ENCODE results near the gene SS18L1. TPM values are rescaled to one million over a fixed set of nuclear protein-coding genes. Genes with fewer than 3 reads are reported as not detected.
A peak's percentile ranks its signal among the peaks of the same experiment; 100 is the strongest.

Gene SS18L1
- total RNA-seq, 2 experiments from 2014 or later = 15.9 to 17.9 TPM

DNA sequence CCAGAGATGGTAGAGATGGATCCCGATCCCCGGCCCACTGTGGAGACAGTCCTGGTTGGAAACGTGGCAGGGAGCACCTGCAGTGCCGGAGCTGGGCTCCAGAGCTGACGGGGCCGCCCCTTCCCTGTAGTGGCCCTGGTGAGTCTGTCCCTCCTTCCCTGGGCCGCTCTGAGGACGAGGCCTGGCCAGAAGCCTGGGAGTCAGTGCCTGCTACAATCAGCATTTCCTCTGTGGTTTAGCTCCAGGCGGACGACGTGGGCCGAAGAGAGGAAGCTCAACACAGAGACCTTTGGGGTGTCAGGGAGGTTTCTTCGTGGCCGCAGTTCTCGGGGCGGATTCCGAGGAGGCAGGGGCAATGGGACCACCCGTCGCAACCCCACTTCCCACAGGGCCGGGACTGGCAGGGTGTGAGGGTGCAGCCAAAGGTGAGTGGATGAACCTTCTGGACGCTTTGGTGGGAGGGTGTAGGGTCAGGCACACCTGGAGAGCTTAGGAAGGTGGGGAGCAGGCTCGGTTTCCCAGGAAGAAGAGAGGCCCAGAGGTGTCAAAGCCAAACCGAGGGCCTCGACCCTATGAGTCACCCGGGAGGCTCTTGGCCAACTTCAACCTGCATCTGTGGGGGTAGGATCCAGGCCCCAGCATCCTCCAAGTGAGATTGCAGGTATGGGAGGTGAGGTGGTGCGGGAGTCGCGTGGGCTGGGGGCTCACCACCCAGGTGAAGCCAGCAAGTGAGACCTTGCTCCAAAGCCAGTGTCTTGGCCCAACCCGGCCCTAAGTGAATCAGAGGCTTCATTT lies 10.3 kb upstream of the SS18L1 start:
- DNase-seq (no peak), ATAC-seq (no peak)
- Mint-ChIP-seq H3K27ac (peak overlapping the region; percentile 39), H3K4me1 (ENCODE audit: low read depth) (peaks cover 33% of the 10 kb centered on the region), H3K36me3 (ENCODE audit: low read depth) (peaks cover 84% of the 10 kb centered on the region), H3K4me3 (no peak overlapping the region), H3K27me3 (ENCODE audit: low read depth) (no peaks in the 10 kb centered on the region), H3K9me3 (ENCODE audit: insufficient read depth) (no peaks in the 10 kb centered on the region)
- CTCF ChIA-PET = interaction anchor here (1.0 to 1.4 kb wide), 2 partner anchors 12 to 122 kb away, joined by 6 read pairs; partner anchors contain the start of gene LSM14B
- POLR2A ChIA-PET = interaction anchor here (0.6 to 1.4 kb wide), 3 partner anchors 8 to 34 kb away, joined by 3 to 5 read pairs (median 4); partner anchors contain the start of genes PSMA7 and SS18L1

- no peak overlapping the region for H3K4me3 Mint-ChIP-seq
- peaks cover 82% of the 10 kb centered on the region for H3K36me3 Mint-ChIP-seq (ENCODE audit: low read depth)
These were observed 9.7 kb upstream of the SS18L1 start for GRCh38 chr20:62133864-62134263.

DNA sequence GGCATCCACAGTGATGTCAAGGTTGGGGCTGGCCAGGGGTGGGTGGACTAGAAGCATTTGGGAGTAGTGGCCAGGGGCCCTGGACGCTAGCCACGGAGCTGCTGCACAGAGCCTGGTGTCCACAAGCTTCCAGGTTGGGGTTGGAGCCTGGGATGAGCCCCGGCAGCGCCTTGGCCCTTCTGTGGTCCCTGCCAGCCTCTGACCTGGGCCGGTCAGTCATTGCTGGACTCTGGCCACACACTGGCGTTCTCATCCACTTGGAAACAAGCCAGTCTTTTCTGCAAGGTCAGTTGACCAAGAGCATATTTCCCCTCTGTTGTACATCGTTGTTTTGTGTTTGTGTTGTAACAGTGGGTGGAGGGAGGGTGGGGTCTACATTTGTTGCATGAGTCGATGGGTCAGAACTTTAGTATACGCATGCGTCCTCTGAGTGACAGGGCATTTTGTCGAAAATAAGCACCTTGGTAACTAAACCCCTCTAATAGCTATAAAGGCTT lies 8.8 kb upstream of the SS18L1 start:
- POLR2A ChIA-PET = interaction anchor here (1.4 kb wide), 1 partner anchor 8 kb away, joined by 3 read pairs; the partner anchor contains the start of genes PSMA7 and SS18L1

More at GRCh38 chr20:62133864-62134263, 9.7 kb upstream of the SS18L1 start:
- DNase-seq (no peak), ATAC-seq (peak; percentile 22)
- no peaks in the 10 kb centered on the region for H3K9me3 Mint-ChIP-seq (ENCODE audit: insufficient read depth)
- peaks cover 34% of the 10 kb centered on the region for H3K4me1 Mint-ChIP-seq (ENCODE audit: low read depth)
- ChIA-PET POLR2A (interaction anchor here (0.6 to 1.4 kb wide), 3 partner anchors 9 to 99 kb away, joined by 3 to 4 read pairs (median 3); partner anchors contain the start of genes PSMA7 and SS18L1), CTCF (interaction anchor here (1.0 to 1.4 kb wide), 2 partner anchors 12 to 122 kb away, joined by 6 read pairs; partner anchors contain the start of gene LSM14B)
- H3K27ac Mint-ChIP-seq = peak overlapping the region; percentile 65
- H3K27me3 Mint-ChIP-seq (ENCODE audit: low read depth) = no peaks in the 10 kb centered on the region

GRCh38 chr20:62135573-62136266 lies 7.8 kb upstream of the SS18L1 start:
- peaks cover 38% of the 10 kb centered on the region for H3K4me1 Mint-ChIP-seq (ENCODE audit: low read depth)
- POLR2A ChIA-PET = interaction anchor here (1.0 kb wide), 1 partner anchor 8 kb away, joined by 3 read pairs; no protein-coding TSS in a partner anchor
- peaks cover 86% of the 10 kb centered on the region for H3K36me3 Mint-ChIP-seq (ENCODE audit: low read depth)
- H3K4me3 Mint-ChIP-seq = no peak overlapping the region
- CTCF ChIA-PET = interaction anchor here (0.7 to 2.4 kb wide), 7 partner anchors 9 to 125 kb away, joined by 3 to 18 read pairs (median 5); no protein-coding TSS in a partner anchor
- ATAC-seq (no peak), DNase-seq (no peak)
- H3K27ac Mint-ChIP-seq = no peak overlapping the region
- H3K9me3 Mint-ChIP-seq (ENCODE audit: insufficient read depth) = no peaks in the 10 kb centered on the region
- H3K27me3 Mint-ChIP-seq (ENCODE audit: low read depth) = no peaks in the 10 kb centered on the region

More for the DNA sequence above, 8.8 kb upstream of the SS18L1 start:
- no peaks in the 10 kb centered on the region for H3K9me3 Mint-ChIP-seq (ENCODE audit: insufficient read depth)
- H3K27ac Mint-ChIP-seq = no peak overlapping the region
- peaks cover 31% of the 10 kb centered on the region for H3K4me1 Mint-ChIP-seq (ENCODE audit: low read depth)
- DNase-seq (no peak), ATAC-seq (no peak)
- peaks cover 85% of the 10 kb centered on the region for H3K36me3 Mint-ChIP-seq (ENCODE audit: low read depth)
- no peak overlapping the region for H3K4me3 Mint-ChIP-seq
- H3K27me3 Mint-ChIP-seq (ENCODE audit: low read depth) = no peaks in the 10 kb centered on the region
- CTCF ChIA-PET = interaction anchor here (2.1 to 2.4 kb wide), 2 partner anchors 8 to 124 kb away, joined by 8 to 18 read pairs; no protein-coding TSS in a partner anchor

GRCh38 chr20:62136283-62137091 lies 7.1 kb upstream of the SS18L1 start:
- Mint-ChIP-seq H3K4me3 (no peak overlapping the region), H3K9me3 (ENCODE audit: insufficient read depth) (no peaks in the 10 kb centered on the region), H3K27ac (peak overlapping the region; percentile 57), H3K27me3 (ENCODE audit: low read depth) (no peaks in the 10 kb centered on the region), H3K4me1 (ENCODE audit: low read depth) (peaks cover 43% of the 10 kb centered on the region), H3K36me3 (ENCODE audit: low read depth) (peaks cover 83% of the 10 kb centered on the region)
- DNase-seq (peak; percentile 79), ATAC-seq (peak; percentile 66)
- CTCF ChIA-PET = interaction anchor here (0.7 to 2.4 kb wide), 7 partner anchors 9 to 126 kb away, joined by 3 to 18 read pairs (median 5); no protein-coding TSS in a partner anchor
- POLR2A ChIA-PET = interaction anchor here (1.0 kb wide), 1 partner anchor 9 kb away, joined by 3 read pairs; no protein-coding TSS in a partner anchor

DNA sequence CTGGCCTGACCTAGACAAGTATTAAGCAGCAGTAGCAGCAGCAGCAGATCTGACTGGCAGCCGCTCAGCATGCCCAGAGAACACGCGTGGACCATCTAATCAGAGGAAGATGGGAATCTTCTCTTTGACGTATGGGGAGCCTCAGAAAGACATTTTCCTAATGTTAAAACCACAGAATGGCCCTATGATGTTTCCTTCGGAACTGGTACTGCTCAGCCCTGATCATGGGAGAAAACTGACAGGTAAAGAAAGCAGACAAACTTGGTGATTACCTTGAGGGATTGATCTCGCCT lies 6.5 kb upstream of the SS18L1 start:
- H3K4me1 Mint-ChIP-seq (ENCODE audit: low read depth) = peaks cover 47% of the 10 kb centered on the region
- DNase-seq = no peak
- CTCF ChIA-PET = interaction anchor here (1.3 to 2.4 kb wide), 4 partner anchors 11 to 126 kb away, joined by 5 to 18 read pairs (median 7); no protein-coding TSS in a partner anchor
- peaks cover 85% of the 10 kb centered on the region for H3K36me3 Mint-ChIP-seq (ENCODE audit: low read depth)
- no peak for ATAC-seq
- no peaks in the 10 kb centered on the region for H3K27me3 Mint-ChIP-seq (ENCODE audit: low read depth)
- POLR2A ChIA-PET = no interaction called here
- peak overlapping the region; percentile 57 for H3K27ac Mint-ChIP-seq
- H3K4me3 Mint-ChIP-seq = no peak overlapping the region
- H3K9me3 Mint-ChIP-seq (ENCODE audit: insufficient read depth) = no peaks in the 10 kb centered on the region

DNA sequence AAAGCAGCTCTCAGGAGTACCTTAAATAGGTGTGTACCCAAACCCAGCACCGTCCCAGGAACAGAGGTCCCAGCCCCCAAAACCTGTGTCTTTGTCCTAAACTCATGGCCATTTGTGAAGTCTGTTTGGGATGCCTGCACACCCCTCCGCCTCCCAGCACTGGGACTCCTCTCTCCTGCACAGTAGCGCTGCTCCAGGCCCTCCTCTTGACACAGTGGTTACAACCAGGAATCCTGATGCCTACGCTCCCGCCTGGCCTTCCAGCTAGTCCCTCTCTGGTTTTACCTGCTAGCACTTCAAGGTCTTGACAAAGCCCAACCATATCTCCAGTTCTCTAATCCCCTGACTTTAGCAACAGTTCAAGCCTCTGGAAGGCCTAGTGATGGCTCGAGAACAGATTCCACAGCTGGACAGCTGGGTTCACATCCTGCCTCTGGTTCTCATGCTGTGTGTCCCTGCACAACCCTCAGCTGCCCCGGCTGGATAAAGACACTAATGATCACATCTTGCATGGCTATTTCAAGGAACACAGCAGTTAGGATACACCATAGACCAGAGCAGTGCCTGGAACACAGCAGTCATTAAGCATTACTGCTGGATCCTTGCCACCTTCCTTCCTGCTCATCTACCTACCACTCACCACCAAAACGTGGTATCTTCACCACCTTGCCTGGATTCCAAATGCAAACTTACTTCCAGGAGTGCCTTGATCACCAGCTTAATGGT lies 5.9 kb upstream of the SS18L1 start:
- H3K36me3 Mint-ChIP-seq (ENCODE audit: low read depth) = peaks cover 83% of the 10 kb centered on the region
- DNase-seq = no peak
- no peaks in the 10 kb centered on the region for H3K27me3 Mint-ChIP-seq (ENCODE audit: low read depth)
- H3K4me1 Mint-ChIP-seq (ENCODE audit: low read depth) = peaks cover 43% of the 10 kb centered on the region
- no peak for ATAC-seq
- POLR2A ChIA-PET = no interaction called here
- CTCF ChIA-PET = interaction anchor here (0.8 to 1.5 kb wide), 2 partner anchors 13 to 112 kb away, joined by 4 to 6 read pairs; no protein-coding TSS in a partner anchor
- peak overlapping the region; percentile 7 for H3K27ac Mint-ChIP-seq
- H3K4me3 Mint-ChIP-seq = no peak overlapping the region
- H3K9me3 Mint-ChIP-seq (ENCODE audit: insufficient read depth) = no peaks in the 10 kb centered on the region

- Mint-ChIP-seq H3K4me1 (ENCODE audit: low read depth) (peaks cover 38% of the 10 kb centered on the region), H3K9me3 (ENCODE audit: insufficient read depth) (no peaks in the 10 kb centered on the region), H3K27me3 (ENCODE audit: low read depth) (no peaks in the 10 kb centered on the region), H3K36me3 (ENCODE audit: low read depth) (peaks cover 78% of the 10 kb centered on the region), H3K27ac (peak overlapping the region; percentile 7), H3K4me3 (no peak overlapping the region)
- POLR2A ChIA-PET = no interaction called here
- no peak for DNase-seq
- no peak for ATAC-seq
- CTCF ChIA-PET = interaction anchor here (0.8 to 1.5 kb wide), 2 partner anchors 13 to 112 kb away, joined by 4 to 6 read pairs; no protein-coding TSS in a partner anchor
These were observed 5.4 kb upstream of the SS18L1 start for GRCh38 chr20:62138204-62138543.

- H3K36me3 Mint-ChIP-seq (ENCODE audit: low read depth) = peaks cover 72% of the 10 kb centered on the region
- CTCF ChIA-PET = no interaction called here
These were observed 4.7 kb upstream of the SS18L1 start for GRCh38 chr20:62138912-62139311.

GRCh38 chr20:62139636-62140035 lies 3.9 kb upstream of the SS18L1 start:
- Mint-ChIP-seq H3K4me3 (no peak overlapping the region), H3K36me3 (ENCODE audit: low read depth) (peaks cover 71% of the 10 kb centered on the region), H3K4me1 (ENCODE audit: low read depth) (peaks cover 36% of the 10 kb centered on the region), H3K27me3 (ENCODE audit: low read depth) (no peaks in the 10 kb centered on the region), H3K9me3 (ENCODE audit: insufficient read depth) (no peaks in the 10 kb centered on the region), H3K27ac (no peak overlapping the region)
- ChIA-PET POLR2A (no interaction called here), CTCF (no interaction called here)
- no peak for DNase-seq
- ATAC-seq = no peak

More at GRCh38 chr20:62138912-62139311, 4.7 kb upstream of the SS18L1 start:
- POLR2A ChIA-PET = interaction anchor here (0.6 kb wide), 1 partner anchor 938 kb away, joined by 3 read pairs; no protein-coding TSS in a partner anchor
- H3K4me3 Mint-ChIP-seq = no peak overlapping the region
- H3K4me1 Mint-ChIP-seq (ENCODE audit: low read depth) = peaks cover 35% of the 10 kb centered on the region
- H3K27me3 Mint-ChIP-seq (ENCODE audit: low read depth) = no peaks in the 10 kb centered on the region
- no peaks in the 10 kb centered on the region for H3K9me3 Mint-ChIP-seq (ENCODE audit: insufficient read depth)
- no peak overlapping the region for H3K27ac Mint-ChIP-seq
- DNase-seq (no peak), ATAC-seq (no peak)

Data from activated CD8-positive, alpha-beta T cell treated with anti-CD3 and anti-CD28 coated beads, Interleukin-2, amount 10 ng/mL, durations not matched to agents 7 days and 5 days (primary cell).